HG03442 (cell line): ENCODE results near the gene BRPF3.

Experiments
- ATAC-seq: cut with Tn5 transposase; IDR thresholded peaks from one replicate; pipeline ENCODE4 v1.9.1; 2021; ENCODE audit warnings: mild to moderate bottlenecking, moderate library complexity; ENCODE audit not compliant: unreplicated experiment

The BRPF3 gene

GRCh38 chr6:36196113-36196879, at the start of gene BRPF3:
Gene BRPF3, plus strand, starts transcription at chr6:36196744. Its CDS starts 3,579 bp downstream, at chr6:36200323.
- peak; percentile 46 for ATAC-seq

DNA sequence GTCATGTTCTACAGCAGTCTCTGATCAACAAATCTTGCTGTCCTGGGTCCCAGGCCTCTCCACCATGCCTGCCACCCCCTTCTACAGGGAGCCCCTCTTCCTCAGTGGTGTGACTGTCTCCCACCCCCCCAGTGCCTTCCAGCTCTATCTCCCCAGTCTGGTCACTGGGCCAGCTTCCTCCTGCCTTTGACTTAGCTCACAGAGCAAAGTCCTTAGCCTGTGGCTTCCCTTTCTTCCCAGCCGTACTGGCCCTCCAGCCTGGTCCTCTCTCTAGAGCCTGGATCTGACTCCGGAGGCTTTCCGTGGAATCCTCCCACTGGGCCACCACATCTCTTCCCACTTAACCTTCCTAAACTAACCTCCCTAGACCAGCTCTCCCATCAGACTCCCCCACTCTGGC, 49.2 kb upstream of the BRPF3 start:
- ATAC-seq = no peak

DNA sequence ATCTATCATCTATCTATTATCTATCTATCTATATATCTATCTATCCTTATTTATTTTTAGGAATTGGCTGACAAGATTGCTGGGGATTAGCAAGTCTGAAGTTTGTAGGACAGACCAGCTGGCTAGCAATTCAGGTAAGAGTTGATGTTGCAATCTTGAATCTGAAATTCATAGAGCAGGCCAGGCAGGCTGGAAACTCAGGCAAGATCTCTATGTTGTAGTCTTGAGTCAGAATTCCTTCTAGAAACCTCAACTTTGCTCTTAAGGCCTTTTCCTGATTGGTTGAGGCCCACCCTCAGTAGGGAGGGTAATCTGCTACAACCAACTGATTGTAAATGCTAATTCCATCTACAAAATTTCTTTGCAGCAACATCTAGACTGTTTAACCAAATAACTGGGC, 47.1 kb upstream of the BRPF3 start:
- ATAC-seq = no peak

GRCh38 chr6:36150283-36150682, 46.3 kb upstream of the BRPF3 start:
- ATAC-seq = no peak

DNA sequence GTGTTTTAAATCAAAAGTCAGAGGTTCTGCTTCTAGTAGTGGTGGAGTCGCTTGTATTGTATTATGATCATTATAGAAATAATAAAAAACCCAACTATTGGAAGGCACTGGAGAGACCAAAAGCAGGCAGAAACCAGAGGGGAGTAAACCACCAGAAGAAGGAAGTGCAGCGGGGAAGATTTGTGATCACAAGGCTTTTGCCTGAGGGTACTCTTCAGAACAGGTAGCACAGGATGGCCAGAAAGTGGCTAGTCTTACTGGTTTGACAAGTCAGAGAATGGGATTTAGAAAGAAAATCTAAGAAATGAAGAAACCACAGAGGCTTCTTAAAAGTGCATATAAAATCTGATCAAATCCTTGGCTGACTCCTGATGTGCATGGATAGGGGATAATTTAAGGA, 42.3 kb upstream of the BRPF3 start:
- ATAC-seq = no peak

- ATAC-seq = no peak
Measured at GRCh38 chr6:36155662-36156061, 40.9 kb upstream of the BRPF3 start.

DNA sequence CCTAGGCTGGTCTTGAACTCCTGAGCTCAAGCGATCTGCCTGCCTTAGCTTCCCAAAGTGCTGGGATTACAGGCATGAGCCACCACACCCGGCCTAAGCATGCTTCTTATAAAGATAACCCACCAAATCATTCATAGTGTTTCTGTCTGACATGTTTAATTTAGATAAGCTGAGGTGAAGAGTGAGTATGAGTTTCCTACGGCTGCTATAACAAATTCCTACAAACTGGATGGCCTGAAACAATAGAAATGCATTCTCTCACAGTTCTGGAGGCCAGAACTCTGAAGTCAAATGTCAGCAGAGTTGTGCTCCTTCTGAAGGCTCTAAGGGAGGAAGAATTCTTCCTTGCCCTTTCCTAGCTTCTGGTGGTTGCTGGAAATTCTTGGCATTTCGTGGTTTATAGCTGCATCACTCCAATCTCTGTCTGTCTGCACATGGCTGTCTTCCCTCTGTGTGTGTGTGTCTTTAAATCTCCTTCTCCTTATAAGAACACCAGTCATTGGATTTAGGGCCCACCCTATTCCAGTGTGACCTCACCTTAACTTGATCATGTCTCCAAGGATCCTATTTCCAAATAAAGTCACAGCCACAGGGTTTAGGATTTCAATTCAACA, 36.3 kb upstream of the BRPF3 start:
- no peak for ATAC-seq

DNA sequence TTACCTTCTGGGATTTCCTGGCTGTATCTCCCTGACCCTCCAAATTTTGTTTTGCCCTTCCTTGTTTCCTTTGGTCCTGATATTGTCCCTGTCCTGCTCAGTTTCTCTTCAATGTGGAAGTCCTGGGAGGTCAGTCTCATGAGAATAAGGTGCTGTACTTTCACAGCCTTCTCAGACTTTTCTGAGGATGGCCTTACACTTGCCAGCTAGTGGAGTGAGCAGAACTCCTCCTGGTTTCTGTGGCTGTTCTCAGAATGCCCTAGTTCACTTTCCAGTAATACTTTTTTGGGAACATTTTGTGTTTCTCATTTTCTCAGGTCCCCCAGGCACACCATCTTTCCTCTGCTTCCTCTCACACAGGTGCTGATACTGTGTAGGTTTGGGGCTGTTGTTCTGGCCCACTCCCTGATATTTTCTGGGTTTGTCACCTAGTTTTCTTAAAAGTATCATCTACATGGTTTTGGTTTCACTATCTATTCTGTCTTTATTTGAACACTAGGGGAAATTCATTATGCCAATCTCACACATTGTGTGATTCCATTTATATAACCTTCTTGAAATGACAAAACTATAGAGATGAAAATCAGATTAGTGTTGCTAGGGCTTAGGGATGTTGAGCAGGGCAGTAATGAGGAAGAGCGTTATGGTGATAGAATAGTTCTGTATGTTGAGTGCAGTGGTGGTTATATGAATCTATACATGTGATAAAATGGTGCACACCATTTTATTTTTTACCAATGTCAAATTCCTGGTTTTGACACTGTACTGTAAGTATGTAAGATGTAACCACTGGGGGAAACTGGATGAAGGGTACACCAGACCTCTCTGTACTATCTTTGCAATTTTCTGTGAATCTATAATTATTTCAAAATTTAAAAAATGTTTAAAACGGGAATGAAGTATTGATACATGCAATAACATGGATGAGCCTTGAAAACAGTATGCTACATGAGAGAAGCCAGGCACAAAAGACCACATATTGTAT, 27.2 kb upstream of the BRPF3 start:
- no peak for ATAC-seq

- ATAC-seq = no peak
Measured at GRCh38 chr6:36170704-36171103, 25.8 kb upstream of the BRPF3 start.

DNA sequence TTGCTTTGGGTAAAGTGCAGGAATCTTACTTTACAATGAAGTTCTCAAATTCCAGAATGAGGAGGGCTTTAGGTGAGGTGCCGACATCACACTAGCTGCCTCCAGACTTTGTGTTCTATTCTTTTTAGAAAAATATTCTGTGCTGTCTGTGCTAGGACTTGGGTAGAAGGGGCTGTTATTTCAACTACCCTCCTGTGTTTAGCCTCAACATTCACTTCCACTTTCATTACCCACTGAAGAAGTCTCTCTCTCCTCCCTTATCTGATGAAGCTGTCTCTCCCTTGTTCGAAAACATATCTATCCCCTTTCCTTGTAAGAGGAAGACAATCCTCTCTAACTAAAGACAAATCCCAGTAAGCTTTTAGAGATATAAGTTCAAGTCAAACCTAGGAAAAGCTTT, 25.0 kb upstream of the BRPF3 start:
- no peak for ATAC-seq

DNA sequence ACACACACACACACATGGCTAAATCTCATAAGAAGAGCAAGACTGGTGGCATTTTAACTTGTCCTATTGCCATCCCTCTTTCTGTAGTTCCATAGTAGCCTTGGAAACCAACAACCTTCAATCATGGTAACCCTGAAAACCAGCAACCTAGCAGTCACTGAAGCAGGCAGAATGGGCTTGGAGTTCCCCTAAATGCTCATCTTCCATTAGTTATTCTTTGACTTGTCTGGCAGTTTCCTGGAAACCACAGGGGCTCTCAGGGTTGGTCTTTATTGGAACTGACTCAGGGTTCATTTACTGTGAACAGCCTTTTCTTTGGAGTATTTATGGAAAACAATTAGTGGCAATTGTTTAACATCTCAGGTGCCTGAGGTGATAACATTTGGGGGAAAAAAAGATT, 19.4 kb upstream of the BRPF3 start:
- ATAC-seq = no peak

- no peak for ATAC-seq
Measured at GRCh38 chr6:36178544-36178943, 18.0 kb upstream of the BRPF3 start.

DNA sequence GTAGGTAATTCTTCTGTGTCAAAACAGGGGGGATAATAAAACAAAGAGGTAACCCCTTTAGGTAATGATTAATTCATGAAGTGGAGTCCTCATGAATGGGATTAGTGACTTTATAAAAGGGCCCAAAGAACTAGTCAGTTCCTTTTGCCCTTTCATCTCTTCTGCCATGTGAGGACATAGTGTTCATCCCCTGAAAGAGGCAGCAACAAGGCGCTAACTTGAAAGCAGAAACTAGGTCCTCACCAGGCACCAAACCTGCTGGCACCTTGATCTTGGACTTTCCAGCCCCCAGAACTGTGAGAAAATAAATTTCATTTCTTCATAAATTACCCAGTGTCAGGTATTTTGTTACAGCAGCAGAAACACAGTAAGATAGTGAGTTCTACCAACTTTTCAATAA, 16.4 kb upstream of the BRPF3 start:
- no peak for ATAC-seq

DNA sequence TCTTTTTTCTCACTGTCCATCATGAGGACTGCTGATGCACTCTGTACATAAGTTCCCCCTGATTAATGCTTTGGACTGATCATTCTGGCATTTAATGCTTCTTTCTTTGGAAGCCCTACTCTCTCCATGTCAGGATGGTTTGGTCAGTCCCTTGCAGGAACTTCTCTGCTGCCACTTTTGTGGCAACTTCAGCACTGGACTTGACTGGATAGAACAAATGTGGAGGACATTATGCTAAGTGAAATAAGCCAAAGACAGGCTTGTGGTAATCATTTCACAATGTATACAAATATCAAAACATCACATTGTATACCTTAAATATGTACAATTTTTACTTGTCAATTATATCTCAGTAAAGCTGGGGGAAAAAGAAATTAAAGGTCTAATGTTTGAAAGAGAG, 12.2 kb upstream of the BRPF3 start:
- no peak for ATAC-seq

GRCh38 chr6:36186199-36186598, 10.3 kb upstream of the BRPF3 start:
- ATAC-seq = no peak

- ATAC-seq = no peak
Measured at GRCh38 chr6:36187446-36187845, 9.1 kb upstream of the BRPF3 start.

GRCh38 chr6:36195471-36196112, 952 bp upstream of the BRPF3 start:
- no peak for ATAC-seq

GRCh38 chr6:36196880-36197548, 470 bp downstream of the BRPF3 start:
- ATAC-seq = peak; percentile 93

- ATAC-seq = no peak
Measured at GRCh38 chr6:36197739-36198221, 1.2 kb downstream of the BRPF3 start.

DNA sequence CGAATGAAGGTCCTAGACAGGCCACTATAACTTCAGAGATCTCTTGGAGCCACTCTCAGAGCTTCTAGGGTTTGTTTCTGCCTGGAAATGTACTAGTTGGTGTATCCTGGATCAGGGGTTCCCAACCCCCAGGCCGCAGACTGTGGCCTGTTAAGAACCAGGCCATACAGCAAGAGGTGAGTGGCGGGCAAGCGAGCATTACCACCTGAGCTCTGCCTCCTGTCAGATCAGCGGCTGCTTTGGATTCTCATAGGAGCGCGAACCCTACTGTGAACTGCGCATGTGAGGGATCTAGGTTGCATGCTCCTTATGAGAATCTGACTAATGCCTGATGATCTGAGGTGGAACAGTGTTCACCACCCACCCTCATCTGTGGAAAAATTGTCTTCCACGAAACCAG, 2.4 kb downstream of the BRPF3 start:
- no peak for ATAC-seq
